ENCODE measurements around the gene HDAC4.
"Not testable (repeated sequence)": the region's sequence is repeated elsewhere in the genome, so short reads cannot be mapped to it uniquely, and the experiment has no call there.

HDAC4 gene

DNA sequence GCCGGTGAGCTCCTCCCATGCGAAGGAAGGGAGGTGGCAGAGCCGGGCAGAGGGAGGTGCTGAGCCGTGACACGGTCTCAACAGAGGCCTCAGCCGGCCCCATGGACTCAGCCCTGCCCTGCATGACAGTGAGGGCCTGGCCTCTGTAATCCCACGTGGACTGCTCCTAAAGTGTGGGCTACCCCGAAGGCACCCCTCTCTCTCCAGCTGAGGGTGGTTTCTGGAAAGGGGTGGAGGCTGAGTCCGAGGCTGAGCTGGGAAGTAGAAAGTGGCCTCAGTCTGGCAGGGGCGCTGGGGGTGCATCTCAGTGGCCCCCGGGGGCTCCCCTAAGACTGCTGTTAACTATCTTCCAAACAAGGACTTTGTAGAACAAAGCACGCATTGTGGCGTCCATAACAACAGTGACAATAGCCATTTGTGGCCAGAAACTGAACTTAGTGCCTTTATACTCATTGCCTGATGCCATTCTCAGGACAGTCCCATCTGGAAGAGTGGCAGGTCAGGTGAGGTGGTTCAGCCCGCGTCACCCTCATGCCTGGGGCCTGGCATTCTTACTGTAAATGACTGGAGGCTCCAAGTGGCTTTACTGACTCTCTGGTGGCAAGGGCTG is 360.6 kb downstream of the HDAC4 start:
- peak; percentile 43 to 52 for DNase-seq
- Histone ChIP-seq H3K36me3 (ENCODE audit: control insufficient read depth in 1 of 2, insufficient read depth in 2 of 2, low read length in 2 of 2) (no peaks in the 10 kb centered on the region), H4K8ac (ENCODE audit: low read depth, low read length) (no peak overlapping the region), H3K4me2 (ENCODE audit: low read length) (no peak overlapping the region), H3K14ac (ENCODE audit: low read length) (no peak overlapping the region), H3K27ac (ENCODE audit: low read depth, low read length) (no peak overlapping the region), H3K79me1 (ENCODE audit: low read length) (no peaks in the 10 kb centered on the region), H2BK120ac (ENCODE audit: insufficient read depth, low read length, poor library complexity) (no peak overlapping the region), H3K4me3 (ENCODE audit: low read depth, low read length) (no peak overlapping the region), H3K79me2 (ENCODE audit: control insufficient read depth, insufficient read depth, low read length, poor library complexity) (no peaks in the 10 kb centered on the region), H4K12ac (ENCODE audit: low read depth, low read length) (no peak overlapping the region), H3K4ac (ENCODE audit: low read depth, low read length) (no peak overlapping the region), H3K4me1 (ENCODE audit: control insufficient read depth in 1 of 2, insufficient read depth in 2 of 2, low read length in 2 of 2) (no peaks in the 10 kb centered on the region), H3K23ac (ENCODE audit: low read length) (no peak overlapping the region), H4K91ac (ENCODE audit: low read depth, low read length) (no peak overlapping the region), H2AK5ac (ENCODE audit: low read length) (no peak overlapping the region), H2BK12ac (ENCODE audit: low read length) (no peak overlapping the region), H3K9ac (ENCODE audit: low read length) (no peak overlapping the region), H3K27me3 (ENCODE audit: insufficient read depth, low read length) (no peaks in the 10 kb centered on the region), H3K18ac (ENCODE audit: low read length) (no peak overlapping the region), H2AFZ (ENCODE audit: insufficient read depth, low read length, poor library complexity) (no peak overlapping the region), H3K9me3 (ENCODE audit: insufficient read depth, low read depth, low read length) (peaks cover 2% of the 10 kb centered on the region), H2BK5ac (ENCODE audit: low read depth, low read length, poor library complexity) (no peak overlapping the region)
- WGBS (ENCODE audit: extremely low coverage, insufficient coverage, insufficient read length), result no CpG with 5 or more reads among the region's 15 CpGs

DNA sequence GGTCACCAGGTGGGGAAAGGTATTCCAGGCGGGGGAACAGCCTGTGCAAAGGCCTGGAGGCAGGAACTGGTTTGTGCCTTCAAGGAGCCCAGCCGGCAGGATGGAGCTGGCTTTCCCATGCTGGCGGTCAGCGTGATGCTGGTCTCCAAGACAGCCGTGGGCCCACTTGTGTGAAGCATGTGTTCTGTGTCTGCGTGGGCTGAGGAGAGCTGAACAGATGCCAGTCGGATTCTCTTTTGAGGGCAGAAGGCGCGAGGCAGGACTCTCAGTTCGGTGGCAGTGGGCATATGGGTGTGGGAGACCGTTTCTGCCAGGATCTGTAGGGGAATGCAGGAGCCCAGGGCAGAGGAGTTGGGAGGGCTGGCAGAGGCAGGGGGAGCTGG is 361.4 kb downstream of the HDAC4 start:
- H3K4me3 ChIP-seq (ENCODE audit: low read depth, low read length), result no peak overlapping the region
- no peaks in the 10 kb centered on the region for H3K27me3 ChIP-seq (ENCODE audit: insufficient read depth, low read length)
- H3K79me2 ChIP-seq (ENCODE audit: control insufficient read depth, insufficient read depth, low read length, poor library complexity), result no peaks in the 10 kb centered on the region
- H4K8ac ChIP-seq (ENCODE audit: low read depth, low read length), result no peak overlapping the region
- no peak overlapping the region for H3K23ac ChIP-seq (ENCODE audit: low read length)
- H3K4me2 ChIP-seq (ENCODE audit: low read length), result no peak overlapping the region
- H3K27ac ChIP-seq (ENCODE audit: low read depth, low read length), result no peak overlapping the region
- no peaks in the 10 kb centered on the region for H3K79me1 ChIP-seq (ENCODE audit: low read length)
- H3K36me3 ChIP-seq (ENCODE audit: control insufficient read depth in 1 of 2, insufficient read depth in 2 of 2, low read length in 2 of 2), result no peaks in the 10 kb centered on the region
- H3K4me1 ChIP-seq (ENCODE audit: control insufficient read depth in 1 of 2, insufficient read depth in 2 of 2, low read length in 2 of 2), result no peaks in the 10 kb centered on the region
- H3K14ac ChIP-seq (ENCODE audit: low read length), result no peak overlapping the region
- H2AK5ac ChIP-seq (ENCODE audit: low read length), result no peak overlapping the region
- no peak overlapping the region for H4K12ac ChIP-seq (ENCODE audit: low read depth, low read length)
- H3K9me3 ChIP-seq (ENCODE audit: insufficient read depth, low read depth, low read length), result peaks cover 2% of the 10 kb centered on the region
- H3K4ac ChIP-seq (ENCODE audit: low read depth, low read length), result no peak overlapping the region
- H4K91ac ChIP-seq (ENCODE audit: low read depth, low read length), result no peak overlapping the region
- DNase-seq, result no peak
- no peak overlapping the region for H2BK5ac ChIP-seq (ENCODE audit: low read depth, low read length, poor library complexity)
- H2BK12ac ChIP-seq (ENCODE audit: low read length), result no peak overlapping the region
- no peak overlapping the region for H3K18ac ChIP-seq (ENCODE audit: low read length)
- no peak overlapping the region for H2AFZ ChIP-seq (ENCODE audit: insufficient read depth, low read length, poor library complexity)
- no peak overlapping the region for H2BK120ac ChIP-seq (ENCODE audit: insufficient read depth, low read length, poor library complexity)
- H3K9ac ChIP-seq (ENCODE audit: low read length), result no peak overlapping the region
- WGBS (ENCODE audit: extremely low coverage, insufficient coverage, insufficient read length), result no CpG with 5 or more reads among the region's 11 CpGs

- Histone ChIP-seq H2BK120ac (ENCODE audit: insufficient read depth, low read length, poor library complexity) (no peak overlapping the region), H3K27me3 (ENCODE audit: insufficient read depth, low read length) (no peaks in the 10 kb centered on the region), H3K4me2 (ENCODE audit: low read length) (no peak overlapping the region), H4K91ac (ENCODE audit: low read depth, low read length) (no peak overlapping the region), H3K4ac (ENCODE audit: low read depth, low read length) (no peak overlapping the region), H3K9me3 (ENCODE audit: insufficient read depth, low read depth, low read length) (peaks cover 2% of the 10 kb centered on the region), H3K36me3 (ENCODE audit: control insufficient read depth in 1 of 2, insufficient read depth in 2 of 2, low read length in 2 of 2) (no peaks in the 10 kb centered on the region), H3K79me2 (ENCODE audit: control insufficient read depth, insufficient read depth, low read length, poor library complexity) (no peaks in the 10 kb centered on the region), H4K12ac (ENCODE audit: low read depth, low read length) (no peak overlapping the region), H3K18ac (ENCODE audit: low read length) (no peak overlapping the region), H3K4me3 (ENCODE audit: low read depth, low read length) (no peak overlapping the region), H2AK5ac (ENCODE audit: low read length) (no peak overlapping the region), H3K79me1 (ENCODE audit: low read length) (no peaks in the 10 kb centered on the region), H4K8ac (ENCODE audit: low read depth, low read length) (no peak overlapping the region), H3K23ac (ENCODE audit: low read length) (no peak overlapping the region), H3K4me1 (ENCODE audit: control insufficient read depth in 1 of 2, insufficient read depth in 2 of 2, low read length in 2 of 2) (no peaks in the 10 kb centered on the region), H3K9ac (ENCODE audit: low read length) (no peak overlapping the region), H2BK5ac (ENCODE audit: low read depth, low read length, poor library complexity) (no peak overlapping the region), H2BK12ac (ENCODE audit: low read length) (no peak overlapping the region), H2AFZ (ENCODE audit: insufficient read depth, low read length, poor library complexity) (no peak overlapping the region), H3K27ac (ENCODE audit: low read depth, low read length) (no peak overlapping the region), H3K14ac (ENCODE audit: low read length) (no peak overlapping the region)
- no CpG with 5 or more reads among the region's 14 CpGs for WGBS (ENCODE audit: extremely low coverage, insufficient coverage, insufficient read length)
- no peak for DNase-seq
Measured at GRCh38 chr2:239038773-239039478, 361.9 kb downstream of the HDAC4 start.

GRCh38 chr2:239038284-239038683 is 362.5 kb downstream of the HDAC4 start:
- H3K79me2 ChIP-seq (ENCODE audit: control insufficient read depth, insufficient read depth, low read length, poor library complexity); H3K14ac ChIP-seq (ENCODE audit: low read length); H3K9ac ChIP-seq (ENCODE audit: low read length); H3K4me2 ChIP-seq (ENCODE audit: low read length); H3K4me1 ChIP-seq (ENCODE audit: control insufficient read depth in 1 of 2, insufficient read depth in 2 of 2, low read length in 2 of 2); H3K27ac ChIP-seq (ENCODE audit: low read depth, low read length); H3K23ac ChIP-seq (ENCODE audit: low read length); H3K18ac ChIP-seq (ENCODE audit: low read length); H2BK120ac ChIP-seq (ENCODE audit: insufficient read depth, low read length, poor library complexity); H3K4ac ChIP-seq (ENCODE audit: low read depth, low read length); H2BK5ac ChIP-seq (ENCODE audit: low read depth, low read length, poor library complexity); H4K12ac ChIP-seq (ENCODE audit: low read depth, low read length); H2BK12ac ChIP-seq (ENCODE audit: low read length); H2AFZ ChIP-seq (ENCODE audit: insufficient read depth, low read length, poor library complexity); H4K91ac ChIP-seq (ENCODE audit: low read depth, low read length); H3K4me3 ChIP-seq (ENCODE audit: low read depth, low read length); H3K27me3 ChIP-seq (ENCODE audit: insufficient read depth, low read length); H3K9me3 ChIP-seq (ENCODE audit: insufficient read depth, low read depth, low read length); DNase-seq; H3K36me3 ChIP-seq (ENCODE audit: control insufficient read depth in 1 of 2, insufficient read depth in 2 of 2, low read length in 2 of 2); H3K79me1 ChIP-seq (ENCODE audit: low read length); H4K8ac ChIP-seq (ENCODE audit: low read depth, low read length); H2AK5ac ChIP-seq (ENCODE audit: low read length): not testable (repeated sequence)
- WGBS (ENCODE audit: extremely low coverage, insufficient coverage, insufficient read length), result no CpG with 5 or more reads among the region's 13 CpGs
